ENCODE data around the gene MDGA2.

The MDGA2 gene

GRCh38 chr14:47678993-47679392 lies 3.6 kb upstream of the MDGA2 start:
- H3K27ac ChIP-seq = no peak overlapping the region
- TF ChIP-seq CTCF (conservative IDR thresholded peaks at IDR 0.05) (no peak; the same call in none of the 2 replicates), ZFX (IDR thresholded peaks at IDR 0.05) (no peak)

GRCh38 chr14:47678157-47678556 lies 2.8 kb upstream of the MDGA2 start:
- no peak overlapping the region for H3K27ac ChIP-seq

GRCh38 chr14:47676315-47676617 lies 861 bp upstream of the MDGA2 start:
- no peak for TF ChIP-seq CTCF (conservative IDR thresholded peaks at IDR 0.05)
- TF ChIP-seq ZFX (IDR thresholded peaks at IDR 0.05) = no peak
- no peak overlapping the region for H3K27ac ChIP-seq

More at GRCh38 chr14:47678157-47678556, 2.8 kb upstream of the MDGA2 start:
- no peak for TF ChIP-seq ZFX (IDR thresholded peaks at IDR 0.05)
- TF ChIP-seq CTCF (conservative IDR thresholded peaks at IDR 0.05) = no peak; the same call in 1 of the 2 replicates

- H3K27ac ChIP-seq = no peak overlapping the region
- TF ChIP-seq CTCF (conservative IDR thresholded peaks at IDR 0.05) = no peak
- TF ChIP-seq ZFX (IDR thresholded peaks at IDR 0.05) = no peak
Measured at GRCh38 chr14:47674543-47675465, 601 bp downstream of the MDGA2 start.

- TF ChIP-seq ZFX (IDR thresholded peaks at IDR 0.05) (no peak), CTCF (conservative IDR thresholded peaks at IDR 0.05) (no peak)
- no peak overlapping the region for H3K27ac ChIP-seq
Measured at GRCh38 chr14:47674148-47674542, 1.3 kb downstream of the MDGA2 start.

- TF ChIP-seq CTCF (conservative IDR thresholded peaks at IDR 0.05) (no peak), ZFX (IDR thresholded peaks at IDR 0.05) (no peak)
- no peak overlapping the region for H3K27ac ChIP-seq
Measured at GRCh38 chr14:47665337-47666134, 9.9 kb downstream of the MDGA2 start.

- no peak overlapping the region for H3K27ac ChIP-seq
- no peak for TF ChIP-seq CTCF (conservative IDR thresholded peaks at IDR 0.05)
- no peak for TF ChIP-seq ZFX (IDR thresholded peaks at IDR 0.05)
Measured at GRCh38 chr14:47662466-47662865, 12.9 kb downstream of the MDGA2 start.

Data from C4-2B (cell line).